Esophagus squamous epithelium (tissue), 4 donors: ENCODE results near the gene BCAP29.

Source experiments
- POLR2A ChIP-seq, 4 donors: fragments of 450-650 bp; IDR thresholded peaks; one replicate each; pipeline ENCODE4 v1.6.1; 2017; ENCODE audit warnings: antibody characterized with exemption in 4 of 4, mild to moderate bottlenecking in 4 of 4, moderate library complexity in 3 of 4
- TF ChIP-seq, protein P1 (sequence below), 6 experiments: fragments of 450-650 bp in 4 of 6; fragments of 200-600 bp in 2 of 6; sonication (generic) in 2 of 6; IDR thresholded peaks; one replicate each; pipeline ENCODE4 v1.5.1; 2016 to 2019; ENCODE audit warnings: antibody characterized with exemption in 6 of 6, mild to moderate bottlenecking in 4 of 6, moderate library complexity in 4 of 6

DNA sequence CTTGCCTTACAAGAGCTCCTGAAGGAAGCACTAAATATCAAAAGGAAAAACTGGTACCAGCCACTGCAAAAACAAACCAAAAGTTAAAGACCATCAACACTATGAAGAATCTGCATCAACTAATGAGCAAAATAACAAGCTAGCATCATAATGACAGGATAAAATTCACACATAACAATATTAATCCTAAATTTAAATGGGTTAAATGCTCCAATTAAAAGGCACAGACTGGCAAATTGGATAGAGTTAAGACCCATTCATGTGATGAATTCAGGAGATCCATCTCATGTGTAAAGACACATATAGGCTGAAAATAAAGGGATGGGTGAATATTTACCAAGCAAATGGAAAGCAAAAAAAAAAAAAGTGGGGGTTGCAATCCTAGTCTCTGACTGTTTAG is 45.9 kb upstream of the BCAP29 start:
- TF ChIP-seq, protein P1, sequence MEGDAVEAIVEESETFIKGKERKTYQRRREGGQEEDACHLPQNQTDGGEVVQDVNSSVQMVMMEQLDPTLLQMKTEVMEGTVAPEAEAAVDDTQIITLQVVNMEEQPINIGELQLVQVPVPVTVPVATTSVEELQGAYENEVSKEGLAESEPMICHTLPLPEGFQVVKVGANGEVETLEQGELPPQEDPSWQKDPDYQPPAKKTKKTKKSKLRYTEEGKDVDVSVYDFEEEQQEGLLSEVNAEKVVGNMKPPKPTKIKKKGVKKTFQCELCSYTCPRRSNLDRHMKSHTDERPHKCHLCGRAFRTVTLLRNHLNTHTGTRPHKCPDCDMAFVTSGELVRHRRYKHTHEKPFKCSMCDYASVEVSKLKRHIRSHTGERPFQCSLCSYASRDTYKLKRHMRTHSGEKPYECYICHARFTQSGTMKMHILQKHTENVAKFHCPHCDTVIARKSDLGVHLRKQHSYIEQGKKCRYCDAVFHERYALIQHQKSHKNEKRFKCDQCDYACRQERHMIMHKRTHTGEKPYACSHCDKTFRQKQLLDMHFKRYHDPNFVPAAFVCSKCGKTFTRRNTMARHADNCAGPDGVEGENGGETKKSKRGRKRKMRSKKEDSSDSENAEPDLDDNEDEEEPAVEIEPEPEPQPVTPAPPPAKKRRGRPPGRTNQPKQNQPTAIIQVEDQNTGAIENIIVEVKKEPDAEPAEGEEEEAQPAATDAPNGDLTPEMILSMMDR (IDR thresholded peaks at IDR 0.05) = no peak
- TF ChIP-seq POLR2A (IDR thresholded peaks at IDR 0.05) = no peak
